ENCODE measurements around the gene USP2.

USP2 gene

DNA sequence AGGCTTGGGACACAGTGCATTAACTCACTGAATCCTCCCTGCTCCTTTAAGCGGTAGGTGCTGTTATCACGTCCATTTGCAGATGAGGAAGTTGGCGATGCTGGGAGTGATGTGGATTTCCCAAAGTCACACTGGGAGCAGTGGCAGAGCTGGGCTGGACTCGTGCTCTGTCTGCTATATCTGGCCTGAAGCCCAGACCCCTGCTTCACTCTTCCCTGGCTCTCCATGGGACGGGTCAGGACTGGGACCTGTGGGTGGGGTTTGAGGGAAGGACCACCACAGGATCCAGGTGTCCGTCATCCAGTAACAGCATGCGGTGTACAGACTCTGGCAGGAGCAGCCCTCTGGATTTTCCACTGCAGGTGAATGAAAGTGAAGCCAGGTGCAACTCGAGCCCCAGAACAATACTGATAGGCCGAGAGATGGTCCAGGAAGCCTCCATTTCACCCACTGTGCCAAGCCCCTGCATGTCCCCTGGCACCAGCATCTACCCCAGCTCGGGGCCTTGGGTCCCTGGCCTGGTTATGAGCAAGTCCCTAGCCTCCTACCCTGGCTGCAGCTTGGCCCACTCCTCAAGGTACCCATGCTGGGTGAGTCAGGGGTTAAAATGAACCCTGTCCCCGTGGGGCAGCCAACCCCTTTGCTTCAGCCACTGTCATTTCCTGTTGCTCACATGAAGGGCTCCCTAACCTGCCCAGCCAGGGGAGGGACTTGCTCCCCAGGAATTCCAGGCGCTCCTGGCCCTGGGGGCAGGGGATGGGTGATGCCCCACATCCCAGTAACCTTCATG lies 4.2 kb downstream of the USP2 start:
- no peak for DNase-seq (ENCODE audit: low read depth in 2 of 2)

DNA sequence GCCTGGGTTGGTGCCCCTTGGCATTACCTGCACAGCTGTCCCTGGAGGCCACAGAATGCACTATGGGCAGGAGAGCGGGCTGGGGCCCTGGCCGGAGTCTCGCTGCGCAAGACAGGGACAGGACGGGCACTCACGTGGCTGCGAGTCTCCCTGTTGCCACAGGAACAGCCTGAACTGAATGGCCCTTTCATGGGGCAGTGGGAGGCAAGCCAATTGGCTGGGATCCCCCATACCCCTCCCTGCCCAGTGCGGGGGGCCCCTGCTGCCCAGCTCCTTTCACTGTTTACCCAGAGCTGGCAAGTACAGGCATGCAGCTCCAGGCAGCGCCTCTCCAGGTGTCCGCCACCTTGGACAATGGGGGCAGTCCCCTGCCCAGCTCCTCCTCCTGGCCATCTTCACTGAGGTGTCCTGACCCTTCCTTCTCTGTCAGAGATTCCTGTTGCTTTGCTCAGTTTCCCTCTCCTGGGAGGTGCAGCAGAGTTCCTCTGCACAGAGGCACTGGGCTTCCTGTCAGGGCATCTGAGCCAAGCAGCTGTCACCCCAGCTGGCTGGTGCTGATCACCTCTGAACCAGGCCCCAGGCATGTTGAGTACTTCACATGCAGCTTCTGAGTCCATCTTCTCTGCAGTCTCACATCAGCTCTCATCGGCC lies 5.2 kb downstream of the USP2 start:
- DNase-seq (ENCODE audit: low read depth in 2 of 2), result no peak

DNA sequence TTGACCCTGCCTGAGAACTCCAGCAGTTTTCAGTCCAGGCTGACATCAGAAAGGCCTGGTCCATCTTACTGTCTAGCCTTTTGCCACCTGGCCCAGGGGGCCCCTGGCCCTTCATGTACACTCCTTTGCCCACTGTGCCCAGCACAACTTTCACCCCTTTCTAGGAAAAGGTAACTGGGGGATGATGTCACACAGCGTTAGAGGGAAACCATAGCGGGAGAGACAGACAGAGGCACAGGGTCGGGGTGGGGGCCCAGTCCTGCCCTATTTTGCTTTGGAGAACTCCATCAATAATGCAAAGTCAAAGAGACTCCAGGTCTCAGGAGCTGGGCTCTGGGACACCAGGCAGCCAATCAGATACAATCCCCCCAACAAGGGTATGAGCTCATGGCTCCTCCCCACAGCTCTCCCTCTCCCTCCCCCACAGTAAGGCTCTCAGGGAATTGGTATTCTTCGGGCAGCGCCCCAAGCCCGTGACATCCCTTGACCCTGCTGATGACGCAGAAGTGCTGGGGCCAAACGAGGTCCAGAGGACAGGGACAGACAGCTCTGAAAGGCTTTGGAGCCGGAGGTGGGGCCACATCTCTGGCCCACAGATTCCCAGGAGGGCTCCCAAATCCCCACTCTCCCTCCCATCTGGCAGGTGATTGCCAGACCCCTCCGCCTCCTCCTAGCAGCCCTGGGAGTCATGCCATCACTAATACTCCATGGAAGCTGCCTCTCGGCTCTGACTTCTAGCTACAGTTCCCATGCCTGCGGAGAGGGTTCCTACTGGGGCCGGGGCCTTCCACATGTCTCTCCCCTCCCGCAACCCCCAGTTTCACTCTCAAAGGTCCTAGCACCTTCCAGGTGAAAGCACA lies 5.9 kb downstream of the USP2 start:
- DNase-seq (ENCODE audit: low read depth in 2 of 2), result no peak

DNA sequence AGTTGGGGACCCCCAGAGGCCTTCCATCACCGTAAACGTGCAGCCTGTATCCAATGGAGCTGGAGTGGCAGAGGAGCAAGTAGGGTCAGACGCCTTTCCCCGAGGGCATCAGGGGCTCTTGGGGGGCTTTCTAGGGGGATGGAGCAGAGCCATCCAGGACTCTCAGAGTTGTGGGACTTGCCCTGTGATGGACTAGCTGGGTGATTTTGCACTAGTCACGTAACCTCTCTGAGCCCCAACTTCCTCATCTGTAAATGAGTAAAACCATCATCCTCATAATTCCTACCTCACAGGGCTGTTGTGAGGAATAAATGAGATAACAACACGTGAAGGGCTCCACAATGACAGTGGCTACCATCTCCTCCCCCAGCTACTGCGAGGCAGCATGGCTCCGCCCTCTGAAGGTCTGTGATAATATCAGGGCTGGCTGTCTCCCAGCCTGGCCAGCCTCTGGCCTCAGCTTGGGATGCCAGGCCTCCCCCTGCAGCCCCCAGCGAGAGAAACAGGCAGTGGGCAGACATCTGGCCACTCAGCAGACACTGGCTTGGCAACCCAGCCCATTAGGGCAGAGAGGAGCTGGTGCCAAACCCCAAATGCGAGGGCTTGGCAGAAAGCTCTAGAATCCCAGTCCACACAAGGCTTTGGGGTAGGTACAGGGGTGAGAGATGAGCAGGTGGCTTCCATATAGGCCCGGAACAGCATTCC lies 6.7 kb downstream of the USP2 start:
- DNase-seq (ENCODE audit: low read depth in 2 of 2), result no peak

DNA sequence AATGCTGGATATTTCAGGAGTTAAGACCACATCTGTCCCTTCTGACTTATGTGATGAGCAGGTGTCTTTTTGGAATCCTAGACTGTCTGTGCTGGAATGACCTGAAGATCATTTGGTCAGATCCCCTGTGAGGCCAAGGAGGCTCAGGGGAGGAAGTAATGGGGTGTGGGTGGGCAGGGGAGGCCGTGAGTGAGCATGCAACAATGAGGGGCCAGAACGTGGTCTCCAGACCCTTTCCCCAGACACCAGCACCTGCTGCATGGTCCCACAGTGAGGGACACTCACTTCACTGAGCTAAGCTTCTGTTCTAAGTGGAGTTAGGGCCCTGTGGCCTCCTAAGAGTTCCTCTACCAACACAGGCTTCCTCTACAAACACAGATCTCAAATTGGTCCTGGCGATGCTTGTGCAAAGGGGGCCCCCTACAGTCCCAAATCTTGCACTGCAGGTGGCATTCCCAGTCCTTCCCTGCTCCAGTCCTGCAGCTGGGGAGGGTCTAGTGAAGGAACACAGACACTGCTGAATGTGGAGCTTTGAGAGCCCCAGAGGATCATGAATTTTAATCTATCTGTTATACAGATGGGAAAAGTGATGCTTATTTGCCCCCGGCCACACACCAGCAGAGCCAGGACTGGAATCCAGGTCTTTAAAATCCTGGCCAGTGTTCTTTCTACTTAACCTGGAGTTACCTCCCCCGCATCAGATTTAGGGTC lies 7.4 kb downstream of the USP2 start:
- no peak for DNase-seq (ENCODE audit: low read depth in 2 of 2)

DNA sequence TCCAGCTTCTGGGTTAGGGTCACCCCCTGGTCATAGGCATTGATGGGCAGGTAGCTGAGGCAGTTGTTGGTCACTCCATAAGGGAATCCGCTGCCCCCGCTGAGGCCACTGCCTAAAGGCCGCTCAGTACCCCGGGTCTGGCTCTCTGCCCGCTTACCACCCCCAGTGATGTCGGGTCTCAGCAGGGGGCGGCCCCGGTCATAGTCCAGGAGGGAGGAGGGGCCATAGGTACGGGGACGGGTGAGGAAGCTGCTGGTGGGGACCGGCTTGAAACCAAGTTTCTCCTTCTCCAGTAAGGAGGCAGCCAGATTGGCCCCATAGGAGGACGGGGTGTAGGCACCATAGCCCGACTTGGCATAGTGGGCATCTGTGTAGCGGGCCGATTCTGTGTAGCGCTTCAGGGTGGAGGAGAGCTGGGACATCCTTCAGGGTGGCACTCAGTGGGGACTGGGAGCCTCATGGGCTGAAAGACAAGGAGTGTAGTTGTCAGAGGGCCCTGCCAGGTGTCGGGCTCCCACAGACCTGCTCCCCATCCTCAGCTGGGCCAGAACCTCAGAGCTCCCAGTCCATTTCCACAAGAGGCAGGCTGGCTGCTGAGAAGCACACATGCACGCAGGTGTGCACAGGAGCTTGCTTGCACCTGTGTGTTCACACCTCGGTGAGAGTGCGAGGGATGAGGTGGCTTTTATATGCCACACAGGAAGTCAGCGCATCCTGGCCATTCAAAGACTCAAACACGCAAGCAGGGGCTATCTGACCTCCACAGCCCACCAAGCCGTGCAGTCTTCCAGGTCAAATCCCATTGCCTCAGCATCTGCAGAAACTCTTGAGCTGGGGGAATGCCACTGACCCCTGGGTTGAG lies 8.2 kb downstream of the USP2 start:
- DNase-seq (ENCODE audit: low read depth in 2 of 2), result no peak

DNA sequence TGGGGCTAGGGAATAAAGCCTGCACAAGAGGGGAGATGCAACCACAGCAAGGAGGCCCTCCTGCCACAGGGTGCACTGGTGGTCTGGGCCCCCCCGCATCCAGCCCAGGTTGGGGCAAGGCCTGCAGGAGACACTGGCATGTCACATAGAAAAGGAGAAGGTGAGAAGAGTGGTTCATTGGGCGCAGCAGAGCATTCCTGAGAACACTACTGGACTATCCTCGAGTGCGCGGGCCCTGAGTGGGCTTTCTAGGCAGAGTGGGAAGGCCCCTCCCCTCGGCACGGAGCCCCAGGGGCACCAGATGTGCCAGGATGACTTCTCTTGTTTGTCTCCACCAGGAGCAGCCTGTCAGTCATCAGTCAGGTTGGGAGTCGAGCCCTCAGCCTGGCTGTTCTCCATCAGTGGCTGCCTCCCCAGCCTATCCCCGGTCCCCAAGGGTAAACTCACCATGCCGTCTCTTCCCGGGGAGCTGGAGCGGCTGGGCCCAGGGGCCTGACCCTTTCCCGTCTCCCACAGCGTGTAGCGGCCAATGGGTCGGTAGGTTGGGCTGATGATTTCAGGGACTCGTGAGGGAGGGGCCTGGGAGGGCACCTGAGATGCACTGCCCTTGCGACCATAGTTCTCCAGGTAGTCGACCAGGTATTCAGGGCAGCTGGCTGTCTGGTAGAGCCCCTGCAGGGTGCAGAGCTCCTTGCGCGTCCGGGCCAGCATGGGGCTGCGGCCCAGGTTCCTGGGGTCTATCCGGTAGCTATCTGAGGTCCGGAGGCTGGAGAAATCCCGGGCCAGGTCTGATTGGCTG lies 9.0 kb downstream of the USP2 start:
- DNase-seq (ENCODE audit: low read depth in 2 of 2), result no peak

DNA sequence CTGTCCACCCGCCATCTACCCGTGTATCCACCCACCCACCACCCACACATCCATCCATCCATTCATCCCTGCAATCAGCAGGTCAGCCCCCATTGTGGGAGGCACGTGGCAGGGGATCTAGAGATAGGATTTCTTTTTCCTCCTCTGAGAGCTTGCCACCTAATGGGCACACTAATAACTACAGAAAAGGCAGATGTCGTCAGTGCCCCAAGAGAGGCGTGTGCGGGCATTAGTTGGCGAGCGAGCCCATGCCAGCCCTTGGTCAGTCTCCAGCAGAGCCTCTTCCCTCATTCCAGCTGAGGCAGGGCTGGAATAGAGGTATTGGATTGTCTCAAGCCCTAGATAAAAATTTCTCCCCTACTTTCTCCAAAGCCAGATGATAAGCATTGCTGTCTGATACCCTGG lies 9.7 kb downstream of the USP2 start:
- DNase-seq (ENCODE audit: low read depth in 2 of 2), result no peak

DNA sequence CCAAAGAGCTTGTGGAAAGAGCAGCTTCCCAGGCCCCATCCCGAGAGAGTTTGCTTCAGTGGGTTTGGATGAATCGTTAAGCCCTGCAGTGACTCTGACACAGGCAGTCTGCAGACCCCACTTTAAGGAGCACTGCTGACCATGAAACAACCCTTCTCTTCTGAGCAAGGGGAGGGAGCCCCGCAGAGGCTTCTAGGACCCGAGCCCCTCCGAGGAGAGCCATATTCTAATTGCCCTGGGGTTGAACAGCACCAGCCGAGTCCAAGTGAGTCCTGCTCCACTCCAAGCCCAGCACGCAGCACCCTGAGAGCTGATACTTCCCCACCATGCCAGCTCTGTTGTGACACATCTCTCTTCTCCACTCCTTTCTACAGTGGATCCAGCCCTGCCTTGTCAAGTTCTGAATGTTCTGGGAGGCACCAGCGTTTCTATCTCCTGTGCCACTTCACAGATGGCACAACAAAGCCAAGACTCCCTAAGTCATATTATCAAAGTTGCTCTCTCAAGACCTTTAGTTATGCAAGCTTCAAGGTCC lies 10.4 kb downstream of the USP2 start:
- DNase-seq (ENCODE audit: low read depth in 2 of 2), result no peak

DNA sequence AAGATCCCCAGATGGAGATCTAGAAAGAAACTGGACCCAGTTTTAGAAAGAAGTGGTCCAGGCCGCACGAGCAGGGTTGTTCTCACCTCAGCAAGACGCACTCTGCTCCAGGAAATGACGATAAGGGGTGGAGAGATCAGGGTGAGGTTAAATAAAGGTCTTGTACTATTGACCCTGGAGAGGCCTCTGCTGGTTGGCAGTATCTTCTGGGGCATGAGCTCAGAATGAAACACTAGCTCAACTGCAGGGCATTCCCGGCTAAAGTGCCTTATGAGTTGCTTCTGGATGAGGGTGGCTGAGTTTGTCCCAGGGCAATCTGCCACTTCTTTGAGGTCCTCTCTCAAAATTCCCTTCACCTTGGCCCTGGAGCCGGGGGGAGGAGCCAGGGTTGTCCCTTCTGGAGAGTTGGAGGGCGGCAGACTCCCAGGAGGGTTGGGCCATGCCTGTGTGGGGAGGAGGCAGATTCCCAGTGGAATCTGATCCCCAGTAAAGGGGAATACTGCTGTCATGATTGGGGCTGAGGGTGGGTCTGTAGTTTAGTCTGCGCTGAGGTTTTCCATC lies 10.9 kb downstream of the USP2 start:
- no peak for DNase-seq (ENCODE audit: low read depth in 2 of 2)

DNA sequence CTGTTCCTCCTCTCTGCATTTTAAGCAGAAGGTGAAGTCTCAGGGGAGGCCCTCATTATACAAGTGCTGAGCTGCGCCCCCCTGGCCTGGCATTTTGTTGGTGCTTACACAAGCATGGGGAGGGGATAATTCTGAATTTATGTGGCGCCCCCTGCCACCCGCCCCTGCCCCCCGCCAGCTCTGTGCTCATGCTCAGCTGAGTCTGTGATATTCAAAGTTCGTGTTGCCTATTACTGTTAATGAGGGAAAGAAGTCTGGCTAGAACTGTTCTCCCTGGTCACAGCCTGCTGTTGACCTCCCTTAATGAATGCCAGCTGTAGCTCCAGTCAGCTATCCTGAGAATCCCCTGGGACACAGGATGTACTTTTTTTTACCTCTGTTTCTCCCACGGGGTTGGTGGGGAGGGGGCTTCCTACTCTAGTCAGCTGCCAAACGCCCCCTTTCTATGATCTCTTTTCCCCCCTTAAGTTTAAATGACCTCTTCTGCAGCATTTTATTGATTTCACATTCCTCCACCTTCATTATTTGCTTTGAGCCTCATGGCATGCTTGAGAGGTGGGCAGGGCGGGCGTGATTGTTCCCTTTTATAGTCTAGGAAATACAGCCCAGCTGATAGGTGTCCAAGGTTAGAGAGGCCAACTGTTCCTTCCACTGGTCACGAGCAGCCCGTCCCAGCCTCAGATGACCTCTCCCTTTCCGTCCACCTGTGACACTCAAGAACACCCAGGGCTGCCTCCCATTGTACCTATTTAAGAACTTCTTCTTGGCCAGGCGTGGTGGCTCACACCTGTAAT lies 12.2 kb downstream of the USP2 start:
- DNase-seq (ENCODE audit: low read depth in 2 of 2), result no peak

DNA sequence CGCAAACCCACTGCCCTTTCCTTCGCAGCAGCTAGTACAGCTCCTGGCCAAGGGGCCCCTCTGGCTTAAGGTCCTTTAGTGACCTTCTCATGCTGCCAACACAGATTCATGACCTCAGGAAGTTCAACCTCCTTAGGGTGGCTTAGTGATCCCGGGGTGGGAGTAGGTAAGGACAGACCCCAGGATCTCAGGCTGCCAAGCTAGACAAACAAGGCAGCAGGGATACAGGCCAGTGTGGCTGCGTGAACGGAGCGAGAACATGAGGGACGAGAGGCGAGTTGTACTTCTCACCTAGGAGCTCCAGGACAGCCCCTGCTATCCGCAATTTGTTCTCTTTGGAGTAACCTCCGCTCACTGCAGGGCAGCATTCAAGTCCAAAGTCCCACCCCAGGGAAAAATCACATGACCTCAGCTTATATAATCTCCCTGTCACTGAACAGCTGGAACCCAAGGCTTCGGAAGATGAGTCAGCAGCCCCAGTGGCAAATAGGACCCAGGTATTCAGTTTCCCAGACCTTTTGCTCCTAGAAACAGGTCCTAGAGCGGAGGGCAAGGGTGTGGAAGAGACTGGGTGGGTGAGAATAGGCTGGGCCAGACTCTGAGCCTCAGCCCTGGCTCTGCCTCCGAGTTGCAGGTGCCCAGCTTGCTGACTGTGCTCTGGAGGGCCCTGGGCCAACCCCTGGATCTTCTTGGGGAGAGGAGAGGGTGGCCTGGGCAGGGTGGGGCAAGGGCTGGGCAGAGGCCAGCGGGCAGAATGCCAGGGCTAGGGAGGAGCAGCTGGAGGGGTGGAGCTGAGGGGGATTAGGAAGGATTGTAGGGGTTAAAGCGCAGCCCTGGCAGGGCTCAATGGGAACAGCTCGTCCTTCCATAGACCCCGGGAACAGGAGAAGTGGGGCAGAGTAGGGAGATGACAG lies 13.1 kb downstream of the USP2 start:
- no peak for DNase-seq (ENCODE audit: low read depth in 2 of 2)

DNA sequence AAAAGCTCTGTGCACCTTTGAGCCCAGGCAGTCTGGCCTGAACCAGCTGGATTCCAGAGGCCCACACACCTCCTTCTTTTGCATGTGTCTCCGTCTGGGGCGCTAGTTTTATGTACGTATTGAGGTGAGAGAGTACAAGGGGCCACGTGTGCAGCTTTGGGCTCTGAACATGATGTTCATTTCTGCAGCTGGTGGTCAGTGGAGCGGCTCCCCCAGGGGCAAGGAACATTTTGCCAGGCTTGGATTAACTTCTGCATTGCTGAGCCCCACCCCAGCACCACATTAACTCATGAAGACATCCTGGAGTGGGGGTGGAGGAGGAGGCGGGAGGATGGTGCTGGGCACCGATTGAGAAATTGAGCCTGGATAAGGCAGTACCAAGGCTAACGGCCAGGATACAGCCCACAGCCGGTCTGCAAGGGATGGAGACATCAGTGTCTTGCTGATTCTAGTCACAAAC lies 13.8 kb downstream of the USP2 start:
- no peak for DNase-seq (ENCODE audit: low read depth in 2 of 2)

DNA sequence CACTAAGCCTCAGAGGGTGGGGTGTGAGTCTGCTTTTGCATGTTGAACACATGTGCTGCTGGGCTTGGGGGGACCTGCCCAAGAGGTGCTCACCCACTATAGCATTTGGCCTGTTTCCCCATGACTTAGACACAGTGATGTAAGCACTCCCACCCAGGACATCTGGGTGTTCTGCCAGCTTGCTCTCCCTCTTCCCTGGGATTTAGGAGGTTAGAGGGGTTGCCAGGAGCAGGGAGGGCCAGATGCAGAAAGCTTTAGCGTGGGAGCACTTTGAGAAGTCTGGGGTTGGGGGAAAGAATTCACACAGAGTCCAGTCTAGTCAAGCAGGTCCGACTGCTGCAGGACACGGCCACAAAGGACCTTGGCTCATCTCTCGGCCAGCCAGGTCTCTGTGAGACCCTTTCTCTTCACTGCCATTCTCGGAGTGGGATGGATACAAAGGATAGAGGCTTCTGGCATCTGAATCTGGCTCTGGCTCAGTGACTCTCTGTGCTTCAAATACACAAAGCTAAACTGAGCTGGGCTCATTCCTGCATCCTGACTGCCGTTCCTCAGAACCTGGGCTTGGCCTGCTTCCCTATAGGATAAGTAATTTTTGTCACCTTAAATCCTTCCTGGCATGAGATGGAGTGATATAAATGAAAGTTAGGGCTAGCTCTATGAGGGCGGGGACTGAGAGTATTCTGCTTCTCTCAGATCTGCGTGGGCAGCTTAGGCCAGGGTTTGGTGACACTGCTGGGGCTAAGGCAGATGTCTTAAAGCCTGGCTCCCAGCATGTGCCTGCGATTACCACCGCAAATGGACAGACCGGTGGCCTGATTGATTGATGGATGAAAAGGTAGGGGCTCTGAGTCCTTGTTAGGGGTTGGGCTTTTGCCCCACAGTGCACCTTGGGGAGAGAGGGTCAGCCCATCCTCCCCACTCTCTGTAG lies 14.5 kb downstream of the USP2 start:
- DNase-seq (ENCODE audit: low read depth in 2 of 2), result no peak

DNA sequence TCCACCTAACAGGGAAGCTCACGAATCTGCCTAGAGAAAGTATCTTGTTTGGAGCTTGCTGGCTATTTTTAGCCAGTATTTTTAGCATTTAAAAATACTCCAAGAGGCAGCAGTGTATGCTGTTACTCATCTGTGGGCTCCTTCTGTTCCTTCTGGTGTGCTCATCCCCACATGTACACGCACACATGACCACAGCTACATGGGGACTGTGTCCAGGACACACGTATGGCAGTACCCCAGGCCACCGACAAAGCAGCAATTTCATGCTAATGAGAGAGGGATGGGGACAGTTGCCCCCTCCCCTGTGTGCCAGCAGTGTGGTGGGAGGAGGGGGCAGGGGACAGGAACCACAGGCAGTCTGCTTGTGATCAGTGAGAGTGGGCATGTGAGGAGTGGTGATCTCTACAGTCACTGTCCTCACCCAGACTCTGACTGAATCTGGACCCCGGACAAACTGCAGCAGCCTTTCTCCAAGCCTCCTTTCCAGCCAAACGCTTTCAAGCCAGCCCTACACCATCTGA lies 16.4 kb downstream of the USP2 start:
- DNase-seq (ENCODE audit: low read depth in 2 of 2), result no peak
